Fibroblast of the aortic adventitia (primary cell): ENCODE results near the gene RAI2. TPM values are rescaled to one million over a fixed set of nuclear protein-coding genes. Genes with fewer than 3 reads are reported as not detected.
A peak's percentile ranks its signal among the peaks of the same experiment; 100 is the strongest.

Experiments used
- DNase-seq: peaks from one replicate; pipeline ENCODE4 v3.0.0-alpha.2; 2010; ENCODE audit warnings: low read depth
- H3K4me3 ChIP-seq: 2 replicates; pipeline ENCODE4 v1.5.1; 2011; ENCODE audit warnings: low read depth, mild to moderate bottlenecking, control low read depth, low read length, moderate library complexity
- CTCF ChIP-seq: IDR thresholded peaks from 2 replicates; pipeline ENCODE4 v1.5.1; 2011; ENCODE audit warnings: mild to moderate bottlenecking, low read length, control low read depth, inconsistent platforms; ENCODE audit not compliant: insufficient read depth
- total RNA-seq: library from RNA; depleted of rRNA; stranded (reverse); fragments of >200 nt; gene quantifications from 2 replicates; pipeline ENCODE4 v1.2.3, GENCODE V29; 2012; ENCODE audit warnings: low replicate concordance

Gene RAI2
- total RNA-seq, 1 donor: 4.0 TPM

GRCh38 chrX:17848545-17849265 is 12.4 kb downstream of the RAI2 start:
- DNase-seq: no peak
- H3K4me3 ChIP-seq: no peak overlapping the region
- no peak for TF ChIP-seq CTCF

- no peak overlapping the region for H3K4me3 ChIP-seq
- DNase-seq: no peak
- TF ChIP-seq CTCF: no peak
Measured at GRCh38 chrX:17846045-17846444, 15.1 kb downstream of the RAI2 start.

- no peak for DNase-seq
- no peak for TF ChIP-seq CTCF
- no peak overlapping the region for H3K4me3 ChIP-seq
Measured at GRCh38 chrX:17844236-17844635, 16.9 kb downstream of the RAI2 start.

- TF ChIP-seq CTCF: no peak
- DNase-seq: no peak
- H3K4me3 ChIP-seq: no peak overlapping the region
Measured at GRCh38 chrX:17842769-17843525, 18.2 kb downstream of the RAI2 start.

GRCh38 chrX:17839269-17839668 is 21.8 kb downstream of the RAI2 start:
- H3K4me3 ChIP-seq: no peak overlapping the region
- DNase-seq: no peak
- peak; percentile 13 for TF ChIP-seq CTCF

GRCh38 chrX:17836830-17837229 is 24.3 kb downstream of the RAI2 start:
- TF ChIP-seq CTCF: no peak
- DNase-seq: no peak
- H3K4me3 ChIP-seq: no peak overlapping the region

GRCh38 chrX:17833954-17834353 is 27.1 kb downstream of the RAI2 start:
- H3K4me3 ChIP-seq: no peak overlapping the region
- no peak for TF ChIP-seq CTCF

More at GRCh38 chrX:17833954-17834353, 27.1 kb downstream of the RAI2 start:
- DNase-seq: no peak
